HepG2 (cell line): ENCODE results near the gene NOL12. TPM values are rescaled to one million over a fixed set of nuclear protein-coding genes. Genes with fewer than 3 reads are reported as not detected.
A peak's percentile ranks its signal among the peaks of the same experiment; 100 is the strongest.

Experiments
- ATAC-seq: fragments of 200-7000 bp; cut with Tn5 transposase; 3 replicates; pipeline ENCODE4 v1.9.1; 2020; ENCODE audit warnings: mild to moderate bottlenecking, moderate library complexity
- BruUV-seq: library from RNA; stranded (reverse); fragments of 400-500 nt; replicated peaks from 2 replicates; lab custom pipeline; 2021; lab: Mats Ljungman, UMichigan
- CTCF ChIA-PET: fragments of 300-600 bp; formaldehyde crosslinking; extraction: SDS; loops from one replicate; lab custom pipeline; 2021; ENCODE audit warnings: low total read pairs, inconsistent platforms, low intra/inter-chr PET ratio; lab: Yijun Ruan, JAX
- POLR2A ChIA-PET: fragments of 350-600 bp; sonication (Branson Sonifier 250); formaldehyde crosslinking; loops from one replicate; lab custom pipeline; 2020; ENCODE audit warnings: antibody characterized with exemption, inconsistent platforms; lab: Yijun Ruan, JAX
- DNase-seq: peaks from one replicate; pipeline ENCODE4 v3.0.0-alpha.2; 2015; ENCODE audit warnings: low spot score
- FAIRE-seq: peaks from 3 replicates; lab custom pipeline; 2011; peaks lifted over from hg19 to GRCh38; lab: Jason Lieb, UNC
- H2AFZ ChIP-seq: one replicate; pipeline ENCODE4 v1.6.1; 2011; ENCODE audit warnings: low read length, inconsistent platforms
- H3K27ac ChIP-seq: fragments of 300-600 bp; 3 replicates; pipeline ENCODE4 v1.8.0; 2011; ENCODE audit warnings: mixed run types, mild to moderate bottlenecking, mixed read lengths, low read length, inconsistent platforms; ENCODE audit not compliant: insufficient read depth; ENCODE audit errors: extremely low read length
- H3K27me3 ChIP-seq, 2 experiments: fragments of 200-600 bp in 1 of 2; 2 replicates in 1 of 2; 3 replicates in 1 of 2; pipeline versions ENCODE4 v1.6.0 to v1.8.0; 2011; ENCODE audit warnings: low read length in 2 of 2, mild to moderate bottlenecking in 2 of 2, moderate library complexity in 2 of 2, inconsistent platforms in 1 of 2; ENCODE audit not compliant: insufficient read depth in 2 of 2, control insufficient read depth in 1 of 2
- H3K36me3 ChIP-seq, 2 experiments: fragments of 200-600 bp in 1 of 2; replicated peaks in 1 of 2; 2 replicates in 1 of 2; 3 replicates in 1 of 2; pipeline versions ENCODE4 v1.5.1 to v1.8.0; 2011; ENCODE audit warnings: low read length in 2 of 2, inconsistent platforms in 1 of 2; ENCODE audit not compliant: insufficient read depth in 2 of 2, control insufficient read depth in 1 of 2
- H3K4me1 ChIP-seq: 2 replicates; pipeline ENCODE4 v1.5.1; 2012; ENCODE audit warnings: low read length, inconsistent platforms; ENCODE audit not compliant: insufficient read depth
- H3K4me2 ChIP-seq: 2 replicates; pipeline ENCODE4 v1.6.0; 2011; ENCODE audit warnings: low read depth, low read length, inconsistent platforms
- H3K4me3 ChIP-seq, 3 experiments: fragments of 200-600 bp in 1 of 3; sonication (generic), shearing (Covaris generic) in 1 of 3; replicated peaks in 1 of 3; 2 replicates each; pipeline ENCODE4 v1.5.1; 2011 to 2016; ENCODE audit warnings: low read length in 3 of 3, inconsistent platforms in 2 of 3, low read depth in 2 of 3, mild to moderate bottlenecking in 2 of 3, control low read depth in 1 of 3, mixed read lengths in 1 of 3; ENCODE audit not compliant: insufficient read depth in 1 of 3
- H3K79me2 ChIP-seq: one replicate; pipeline ENCODE4 v1.6.1; 2011; ENCODE audit warnings: low read length, inconsistent platforms; ENCODE audit not compliant: insufficient read depth
- H3K9ac ChIP-seq: 2 replicates; pipeline ENCODE4 v1.6.0; 2011; ENCODE audit warnings: mild to moderate bottlenecking, low read depth, low read length, inconsistent platforms; ENCODE audit not compliant: insufficient read depth
- H3K9me3 ChIP-seq: 2 replicates; pipeline ENCODE4 v1.5.1; 2012; ENCODE audit warnings: mild to moderate bottlenecking, low read length
- H4K20me1 ChIP-seq: 2 replicates; pipeline ENCODE4 v1.6.0; 2011; ENCODE audit warnings: inconsistent platforms, mild to moderate bottlenecking, low read length, moderate library complexity; ENCODE audit not compliant: insufficient read depth
- MTA1 ChIP-seq: sonication (generic); formaldehyde crosslinking; IDR thresholded peaks from 2 replicates; pipeline ENCODE4 v1.4.0; 2020; ENCODE audit warnings: missing genetic modification reagents, mild to moderate bottlenecking, borderline replicate concordance
- STAG1 ChIP-seq: sonication (generic); formaldehyde crosslinking; IDR thresholded peaks from 2 replicates; pipeline ENCODE4 v1.4.0; 2020; ENCODE audit warnings: missing genetic modification reagents
- TP53 ChIP-seq: sonication (generic); formaldehyde crosslinking; conservative IDR thresholded peaks from 2 replicates; pipeline ENCODE4 v1.4.0; 2020; ENCODE audit warnings: missing genetic modification reagents
- ZFP91 ChIP-seq: sonication (generic); formaldehyde crosslinking; IDR thresholded peaks from 2 replicates; pipeline ENCODE4 v1.9.0; 2022; ENCODE audit warnings: missing genetic modification reagents, mild to moderate bottlenecking, borderline replicate concordance
- ZFY ChIP-seq: sonication (generic); formaldehyde crosslinking; IDR thresholded peaks from 2 replicates; pipeline ENCODE4 v1.4.0; 2020; ENCODE audit warnings: missing genetic modification reagents
- ZNF432 ChIP-seq: sonication (generic); formaldehyde crosslinking; IDR thresholded peaks from 2 replicates; pipeline ENCODE4 v1.5.0; 2020; ENCODE audit warnings: missing genetic modification reagents, mild to moderate bottlenecking, borderline replicate concordance
- ZNF75D ChIP-seq: sonication (generic); formaldehyde crosslinking; IDR thresholded peaks from 2 replicates; pipeline ENCODE4 v1.8.1; 2023; ENCODE audit warnings: missing genetic modification reagents, mild to moderate bottlenecking, borderline replicate concordance
- WGBS: methylation state at CpG from one replicate; pipeline ENCODE4 v1.1.6; 2017; ENCODE audit warnings: low lambda C conversion rate; 5-methylcytosine and 5-hydroxymethylcytosine counted together
- in situ Hi-C: cut with HindIII; loops from 2 replicates; pipeline ENCODE4 v1.10.0; 2017; ENCODE audit warnings: low pct_unique_long_range_greater_than_20kb; ENCODE audit not compliant: extremely low pct_ligation_motif_present
- intact Hi-C: fragments of 100-400 bp; cut with micrococcal nuclease; formaldehyde crosslinking; loops from one replicate; pipeline ENCODE4 v1.10.0; 2022; ENCODE audit not compliant: unreplicated experiment
- polyA plus RNA-seq, 8 experiments: library from polyadenylated mRNA; depleted of rRNA in 3 of 8; stranded (reverse) in 7 of 8; unstranded in 1 of 8; fragments of >200 nt; fragmentation: Illumina TruSeq in 4 of 8; extraction: Trizol in 4 of 8; gene quantifications; 2 replicates each; pipeline versions ENCODE4 v1.2.1 to v1.2.3, GENCODE V29; 2011 to 2016; ENCODE audit warnings: low read depth in 4 of 8, missing spikeins in 1 of 8, mixed read lengths in 1 of 8; ENCODE audit not compliant: insufficient read depth in 1 of 8
- total RNA-seq, 5 experiments: library from RNA; depleted of rRNA; stranded (reverse); fragments of >200 nt; fragmentation: Illumina TruSeq; extraction: Trizol; gene quantifications; 2 replicates each; pipeline ENCODE4 v1.2.3, GENCODE V29; 2016; ENCODE audit warnings: low read depth in 1 of 5
- TF ChIP-seq, protein P1 (sequence below): sonication (generic); formaldehyde crosslinking; IDR thresholded peaks from 2 replicates; pipeline ENCODE4 v1.4.0; 2020; ENCODE audit warnings: missing genetic modification reagents
- TF ChIP-seq, protein P2 (sequence below): sonication (generic); formaldehyde crosslinking; IDR thresholded peaks from 2 replicates; pipeline ENCODE4 v1.5.0; 2020; ENCODE audit warnings: mild to moderate bottlenecking, missing genetic modification reagents, moderate library complexity
- TF ChIP-seq, protein P3 (sequence below): sonication (generic); formaldehyde crosslinking; IDR thresholded peaks from 2 replicates; pipeline ENCODE4 v1.4.0; 2020; ENCODE audit warnings: missing genetic modification reagents

Gene NOL12
- total and polyA plus RNA-seq, 2 of the 13 experiments (the other 11 are each of a cell fraction or from before 2014, with no cell fraction given) = 14.3 to 31.4 TPM

DNA sequence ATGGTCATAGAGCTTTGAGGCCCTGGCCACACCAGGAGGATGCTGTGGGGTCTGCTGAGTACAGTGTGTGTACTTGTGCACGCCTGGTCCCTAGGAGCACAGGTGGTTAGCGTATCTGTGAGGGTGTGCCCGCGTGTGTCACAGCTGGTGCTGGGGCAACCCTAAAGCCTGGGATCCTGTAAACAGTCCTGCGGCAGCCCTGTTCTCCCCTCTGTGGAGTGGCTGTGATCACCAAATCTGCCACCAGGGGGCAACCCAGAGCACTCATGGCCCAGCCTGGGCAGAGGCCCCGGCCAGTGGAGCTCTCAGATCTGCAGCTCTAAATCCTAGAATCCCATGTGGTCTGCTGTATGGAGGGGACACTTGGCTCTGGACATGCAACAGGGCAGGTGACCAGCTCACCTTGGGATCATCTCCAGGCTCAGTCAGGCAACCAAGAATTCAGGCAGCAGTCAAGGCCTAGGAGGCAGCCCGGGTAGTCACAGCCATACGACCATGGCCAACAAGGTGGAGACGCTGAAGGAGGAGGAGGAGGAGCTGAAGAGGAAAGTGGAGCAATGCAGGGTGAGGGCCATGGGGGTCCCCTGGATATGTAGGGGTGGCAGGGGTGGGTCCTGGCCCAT lies 42.8 kb upstream of the NOL12 start (continued):
- TF ChIP-seq STAG1 (CRISPR knock-in tag) (peak; percentile 76), ZNF75D (no peak)
- TF ChIP-seq, protein P1, sequence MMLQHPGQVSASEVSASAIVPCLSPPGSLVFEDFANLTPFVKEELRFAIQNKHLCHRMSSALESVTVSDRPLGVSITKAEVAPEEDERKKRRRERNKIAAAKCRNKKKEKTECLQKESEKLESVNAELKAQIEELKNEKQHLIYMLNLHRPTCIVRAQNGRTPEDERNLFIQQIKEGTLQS (CRISPR knock-in tag) = no peak

DNA sequence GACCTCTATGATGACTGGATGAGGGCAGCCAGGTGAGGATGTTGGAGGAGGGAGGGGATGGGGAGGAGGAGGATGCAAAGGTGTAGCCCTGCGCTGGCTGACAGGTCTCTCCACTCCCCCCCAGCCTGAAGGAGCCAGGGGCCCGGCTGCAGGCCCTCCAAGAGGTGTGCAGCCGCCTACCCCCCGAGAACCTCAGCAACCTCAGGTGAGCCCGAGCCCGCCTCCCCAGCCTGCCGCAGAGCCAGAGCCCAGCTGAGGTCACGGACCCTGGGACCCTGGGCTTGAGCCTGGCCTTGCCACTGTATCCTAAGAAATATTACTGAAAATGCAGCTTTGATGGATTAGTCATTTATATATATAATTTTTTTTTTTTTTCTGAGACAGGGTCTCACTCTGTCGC lies 38.8 kb upstream of the NOL12 start:
- peaks cover 22 to 54% of the 10 kb centered on the region in 2 experiments; a peak in 4 of 5 replicates for H3K36me3 ChIP-seq
- no peak overlapping the region for H3K4me3 ChIP-seq
- no peaks in the 10 kb centered on the region for H3K79me2 ChIP-seq
- intact Hi-C loops (no loop called here), in situ Hi-C loops (no loop called here)
- ChIA-PET CTCF (no interaction called here), POLR2A (no interaction called here)
- no peak overlapping the region for H3K4me2 ChIP-seq
- no peak for ATAC-seq
- WGBS = 97% methylated on average over 6 of the region's 9 CpGs
- no TSS peak for BruUV-seq
- peaks cover 11% of the 10 kb centered on the region for H3K4me1 ChIP-seq
- no peaks in the 10 kb centered on the region for H3K27me3 ChIP-seq
- no peak overlapping the region for H3K9ac ChIP-seq
- no peak for FAIRE-seq
- DNase-seq = no peak
- no peak overlapping the region for H2AFZ ChIP-seq
- TF ChIP-seq ZFP91 (CRISPR knock-in tag) (no peak), ZNF432 (CRISPR knock-in tag) (no peak), ZFY (CRISPR knock-in tag) (no peak), TP53 (CRISPR knock-in tag) (no peak), MTA1 (CRISPR knock-in tag) (no peak)
- TF ChIP-seq, protein P2, sequence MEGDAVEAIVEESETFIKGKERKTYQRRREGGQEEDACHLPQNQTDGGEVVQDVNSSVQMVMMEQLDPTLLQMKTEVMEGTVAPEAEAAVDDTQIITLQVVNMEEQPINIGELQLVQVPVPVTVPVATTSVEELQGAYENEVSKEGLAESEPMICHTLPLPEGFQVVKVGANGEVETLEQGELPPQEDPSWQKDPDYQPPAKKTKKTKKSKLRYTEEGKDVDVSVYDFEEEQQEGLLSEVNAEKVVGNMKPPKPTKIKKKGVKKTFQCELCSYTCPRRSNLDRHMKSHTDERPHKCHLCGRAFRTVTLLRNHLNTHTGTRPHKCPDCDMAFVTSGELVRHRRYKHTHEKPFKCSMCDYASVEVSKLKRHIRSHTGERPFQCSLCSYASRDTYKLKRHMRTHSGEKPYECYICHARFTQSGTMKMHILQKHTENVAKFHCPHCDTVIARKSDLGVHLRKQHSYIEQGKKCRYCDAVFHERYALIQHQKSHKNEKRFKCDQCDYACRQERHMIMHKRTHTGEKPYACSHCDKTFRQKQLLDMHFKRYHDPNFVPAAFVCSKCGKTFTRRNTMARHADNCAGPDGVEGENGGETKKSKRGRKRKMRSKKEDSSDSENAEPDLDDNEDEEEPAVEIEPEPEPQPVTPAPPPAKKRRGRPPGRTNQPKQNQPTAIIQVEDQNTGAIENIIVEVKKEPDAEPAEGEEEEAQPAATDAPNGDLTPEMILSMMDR (CRISPR knock-in tag) = no peak
- TF ChIP-seq, protein P3, sequence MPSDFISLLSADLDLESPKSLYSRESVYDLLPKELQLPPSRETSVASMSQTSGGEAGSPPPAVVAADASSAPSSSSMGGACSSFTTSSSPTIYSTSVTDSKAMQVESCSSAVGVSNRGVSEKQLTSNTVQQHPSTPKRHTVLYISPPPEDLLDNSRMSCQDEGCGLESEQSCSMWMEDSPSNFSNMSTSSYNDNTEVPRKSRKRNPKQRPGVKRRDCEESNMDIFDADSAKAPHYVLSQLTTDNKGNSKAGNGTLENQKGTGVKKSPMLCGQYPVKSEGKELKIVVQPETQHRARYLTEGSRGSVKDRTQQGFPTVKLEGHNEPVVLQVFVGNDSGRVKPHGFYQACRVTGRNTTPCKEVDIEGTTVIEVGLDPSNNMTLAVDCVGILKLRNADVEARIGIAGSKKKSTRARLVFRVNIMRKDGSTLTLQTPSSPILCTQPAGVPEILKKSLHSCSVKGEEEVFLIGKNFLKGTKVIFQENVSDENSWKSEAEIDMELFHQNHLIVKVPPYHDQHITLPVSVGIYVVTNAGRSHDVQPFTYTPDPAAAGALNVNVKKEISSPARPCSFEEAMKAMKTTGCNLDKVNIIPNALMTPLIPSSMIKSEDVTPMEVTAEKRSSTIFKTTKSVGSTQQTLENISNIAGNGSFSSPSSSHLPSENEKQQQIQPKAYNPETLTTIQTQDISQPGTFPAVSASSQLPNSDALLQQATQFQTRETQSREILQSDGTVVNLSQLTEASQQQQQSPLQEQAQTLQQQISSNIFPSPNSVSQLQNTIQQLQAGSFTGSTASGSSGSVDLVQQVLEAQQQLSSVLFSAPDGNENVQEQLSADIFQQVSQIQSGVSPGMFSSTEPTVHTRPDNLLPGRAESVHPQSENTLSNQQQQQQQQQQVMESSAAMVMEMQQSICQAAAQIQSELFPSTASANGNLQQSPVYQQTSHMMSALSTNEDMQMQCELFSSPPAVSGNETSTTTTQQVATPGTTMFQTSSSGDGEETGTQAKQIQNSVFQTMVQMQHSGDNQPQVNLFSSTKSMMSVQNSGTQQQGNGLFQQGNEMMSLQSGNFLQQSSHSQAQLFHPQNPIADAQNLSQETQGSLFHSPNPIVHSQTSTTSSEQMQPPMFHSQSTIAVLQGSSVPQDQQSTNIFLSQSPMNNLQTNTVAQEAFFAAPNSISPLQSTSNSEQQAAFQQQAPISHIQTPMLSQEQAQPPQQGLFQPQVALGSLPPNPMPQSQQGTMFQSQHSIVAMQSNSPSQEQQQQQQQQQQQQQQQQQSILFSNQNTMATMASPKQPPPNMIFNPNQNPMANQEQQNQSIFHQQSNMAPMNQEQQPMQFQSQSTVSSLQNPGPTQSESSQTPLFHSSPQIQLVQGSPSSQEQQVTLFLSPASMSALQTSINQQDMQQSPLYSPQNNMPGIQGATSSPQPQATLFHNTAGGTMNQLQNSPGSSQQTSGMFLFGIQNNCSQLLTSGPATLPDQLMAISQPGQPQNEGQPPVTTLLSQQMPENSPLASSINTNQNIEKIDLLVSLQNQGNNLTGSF (CRISPR knock-in tag) = no peak
- no peaks in the 10 kb centered on the region for H4K20me1 ChIP-seq
- no peaks in the 10 kb centered on the region for H3K9me3 ChIP-seq
- no peak overlapping the region for H3K27ac ChIP-seq
